Mesenteric fat pad (tissue), 1 donor: Measurements from ENCODE around the gene ARHGAP6. TPM values are rescaled to one million over a fixed set of nuclear protein-coding genes. Genes with fewer than 3 reads are reported as not detected.
"Not testable (repeated sequence)": the region's sequence is repeated elsewhere in the genome, so short reads cannot be mapped to it uniquely, and the experiment has no call there.

Experiments used
- DNase-seq: peaks from one replicate; pipeline ENCODE4 v3.0.0-alpha.2; 2020; ENCODE audit warnings: low spot score
- total RNA-seq: library from RNA; stranded (reverse); fragmentation: NEBNext Ultra II Directional; extraction: Animal tissue kit (Norgen Biotek cat#: 25700); gene quantifications from one replicate; pipeline ENCODE4 v1.2.1, GENCODE V29; 2021
- donor health status: DM: yes; HTN: yes; CAD: no.

ARHGAP6 gene
- total RNA-seq, 1 donor from 2014 or later = 9.5 TPM

DNA sequence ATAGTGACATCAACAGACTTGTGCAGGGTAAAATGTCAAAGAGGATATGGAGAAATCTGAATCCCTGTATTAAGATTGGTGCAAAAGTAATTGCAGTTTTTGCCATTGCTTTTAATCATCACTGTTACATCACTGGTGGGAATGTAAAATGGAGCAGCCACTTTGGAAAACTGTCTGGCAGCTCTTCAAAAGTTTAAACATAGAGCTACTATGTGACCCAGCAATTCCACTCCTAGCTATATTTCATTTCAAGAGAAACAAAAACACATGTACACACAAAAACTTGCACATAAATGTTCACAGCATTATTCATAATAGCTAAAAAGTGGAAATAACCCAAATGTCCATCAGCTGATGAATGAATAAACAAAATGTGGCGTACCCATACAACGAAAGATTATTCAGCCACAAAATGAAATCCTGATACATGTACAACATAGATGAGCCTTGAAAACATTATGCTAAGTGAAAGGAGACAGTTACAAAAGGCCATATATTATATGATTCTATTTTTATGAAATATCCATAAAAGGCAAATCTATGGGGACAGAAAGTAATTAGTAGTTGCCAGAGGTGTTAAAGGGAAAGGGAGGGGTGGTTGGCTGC is 266.1 kb downstream of the ARHGAP6 start:
- DNase-seq = no peak

DNA sequence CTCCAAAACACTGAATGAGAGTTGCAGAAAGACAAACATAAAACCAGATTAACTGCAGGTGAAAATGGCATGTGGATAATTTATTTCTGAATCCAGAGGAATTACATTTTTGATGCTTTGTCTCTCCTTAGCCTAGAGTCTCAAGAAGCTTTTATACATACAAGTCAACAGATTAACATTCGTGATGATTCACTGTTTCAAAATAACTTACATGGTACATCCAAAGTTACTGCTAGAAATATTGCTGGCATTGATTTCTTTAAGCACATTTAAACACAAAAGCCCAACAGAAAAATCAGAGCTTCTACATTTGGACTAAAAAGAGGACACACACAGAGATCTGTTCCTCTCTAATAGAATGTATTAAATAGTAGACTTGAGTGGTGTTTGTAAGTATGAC is 266.9 kb downstream of the ARHGAP6 start:
- DNase-seq = no peak

DNA sequence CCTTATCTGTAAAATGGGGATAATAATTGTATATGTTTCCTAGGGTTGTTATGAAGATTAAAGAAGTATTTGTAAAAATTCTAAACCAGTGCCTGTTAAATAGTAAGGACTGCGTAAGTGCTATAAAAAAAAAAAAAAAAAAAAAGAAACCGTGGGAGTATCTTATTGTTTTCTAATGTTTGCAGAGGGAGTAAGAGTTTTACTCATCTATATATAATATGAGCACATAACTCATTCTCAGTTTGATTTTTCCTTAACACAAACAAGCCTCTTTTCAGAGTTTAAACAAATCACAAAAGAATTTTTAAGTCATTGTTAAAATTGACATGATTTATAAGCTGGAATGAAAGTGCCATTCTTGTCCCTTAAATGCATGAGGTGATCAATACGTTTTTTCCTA is 267.6 kb downstream of the ARHGAP6 start:
- no peak for DNase-seq

- no peak for DNase-seq
Observed at GRCh38 chrX:11397680-11398079, 268.0 kb downstream of the ARHGAP6 start.

GRCh38 chrX:11395859-11396258 is 269.9 kb downstream of the ARHGAP6 start:
- no peak for DNase-seq

DNA sequence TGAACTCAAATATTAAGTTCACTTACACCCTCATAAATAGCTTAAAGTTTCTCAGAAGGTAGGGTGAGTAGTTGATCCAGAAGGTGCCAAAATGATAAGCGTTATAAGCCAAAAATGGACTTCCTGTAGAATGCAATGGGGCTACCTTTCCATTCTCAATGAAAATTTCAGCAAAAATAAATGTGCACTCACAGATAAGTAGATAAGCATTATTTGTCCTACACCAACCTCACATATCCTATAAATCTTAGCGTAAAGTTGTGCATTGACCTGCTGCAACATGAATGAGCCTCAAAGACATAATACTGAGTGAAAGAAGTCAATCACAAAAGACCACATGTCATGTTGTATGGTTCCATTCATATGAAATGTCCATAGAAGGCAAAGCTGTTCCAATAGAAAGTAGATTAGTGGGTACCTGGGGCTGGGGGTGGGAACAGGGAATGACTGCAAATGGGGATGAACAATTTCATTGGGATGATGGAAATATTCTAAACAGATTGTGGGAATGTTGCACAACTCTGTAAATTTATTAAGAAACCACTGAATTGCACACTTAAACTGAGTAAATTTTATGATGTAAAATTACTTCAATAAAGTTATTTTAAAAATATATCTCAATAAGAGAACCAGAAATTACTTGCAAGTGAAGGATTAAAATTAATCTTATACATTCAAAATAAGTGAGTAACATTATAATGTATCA is 271.6 kb downstream of the ARHGAP6 start:
- no peak for DNase-seq

DNA sequence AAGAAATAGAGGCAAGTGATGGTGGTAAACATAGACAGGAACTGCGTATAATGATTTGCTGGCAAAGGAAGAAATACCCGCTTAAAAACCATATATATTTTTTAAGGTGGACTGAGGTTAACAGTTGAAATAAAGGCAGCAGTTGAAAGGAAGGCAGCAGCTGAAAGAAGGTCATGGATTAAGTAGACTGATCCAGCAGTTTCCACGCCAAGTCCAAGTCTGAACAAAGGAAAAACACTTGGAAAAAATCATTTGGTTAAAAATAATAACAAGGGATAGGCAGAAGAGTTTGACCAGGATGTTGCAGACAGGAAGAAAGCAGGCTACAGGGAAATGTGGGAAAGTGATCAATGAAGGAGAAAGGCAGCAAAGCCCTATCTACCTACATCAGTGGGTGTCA is 278.9 kb downstream of the ARHGAP6 start:
- no peak for DNase-seq

- DNase-seq = no peak
Observed at GRCh38 chrX:11386001-11386523, 279.7 kb downstream of the ARHGAP6 start.

- DNase-seq = no peak
Observed at GRCh38 chrX:11382930-11383329, 282.8 kb downstream of the ARHGAP6 start.

DNA sequence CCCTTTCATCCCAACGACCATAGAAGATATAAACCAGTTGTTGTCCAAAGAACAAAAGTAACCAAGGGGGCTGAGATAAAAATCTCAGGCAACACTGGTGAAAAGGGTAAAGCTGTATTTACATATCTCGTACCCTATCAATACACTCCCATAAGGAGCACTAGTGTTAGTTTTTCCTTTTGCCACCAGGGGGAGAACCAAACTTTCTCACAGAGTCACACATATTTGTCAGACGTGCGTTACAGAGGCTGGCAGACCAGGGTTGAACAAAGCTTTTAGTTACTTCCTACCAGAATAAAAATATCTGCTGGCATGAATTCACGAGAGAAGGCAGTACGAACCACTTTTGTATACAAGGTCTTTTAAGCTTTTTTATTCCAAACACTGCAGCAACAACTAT is 284.3 kb downstream of the ARHGAP6 start:
- no peak for DNase-seq

DNA sequence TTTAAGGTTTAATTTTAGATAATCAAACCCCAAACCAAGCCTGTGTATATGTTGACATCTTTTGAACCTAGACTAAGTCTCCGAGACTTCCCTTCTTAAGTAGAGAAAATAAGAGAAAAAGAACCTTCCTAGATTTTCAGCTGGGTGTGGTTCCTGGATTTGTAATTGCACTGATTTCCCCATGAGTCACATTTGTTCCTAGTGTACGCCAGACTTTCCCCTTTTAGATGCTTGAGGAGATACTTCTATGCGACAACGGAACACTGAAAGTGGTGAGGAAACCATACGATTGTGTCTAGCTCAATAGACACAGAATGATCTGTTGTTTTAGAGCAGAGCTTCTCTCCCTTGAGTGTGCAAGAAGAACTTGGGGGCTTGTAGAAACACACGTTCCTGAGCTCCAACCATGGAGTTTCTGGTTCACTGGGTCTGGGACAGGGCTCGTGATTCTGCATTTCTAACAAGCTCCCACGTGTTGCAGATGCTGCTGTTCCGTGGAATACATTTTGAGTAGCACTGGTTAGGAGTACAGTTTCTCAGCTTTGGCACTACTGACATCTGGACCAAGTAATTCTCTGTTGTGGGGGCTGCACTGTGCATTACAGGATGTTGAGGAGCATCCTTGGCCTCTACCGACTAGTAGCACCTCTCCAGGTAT is 285.4 kb downstream of the ARHGAP6 start:
- no peak for DNase-seq

DNA sequence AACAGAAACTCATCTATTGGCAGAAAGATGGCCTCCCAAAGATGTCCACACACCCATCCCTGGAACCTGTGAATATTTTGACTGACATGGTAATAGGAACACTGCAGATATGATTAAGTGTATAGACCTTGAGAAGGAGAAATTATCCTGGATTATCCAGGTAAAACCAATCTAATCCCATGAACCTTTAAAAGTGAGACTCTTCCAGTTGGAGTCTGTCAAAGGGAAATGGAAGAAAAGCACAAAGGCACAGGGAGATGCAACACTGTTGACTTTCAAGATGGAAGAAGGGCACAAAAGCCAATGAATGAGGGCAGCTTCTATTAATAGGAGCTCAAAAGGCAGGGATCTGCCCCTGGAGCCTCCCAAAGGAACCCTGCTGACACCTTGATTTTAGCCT is 289.6 kb downstream of the ARHGAP6 start:
- DNase-seq = no peak

- no peak for DNase-seq
Observed at GRCh38 chrX:11375614-11376119, 290.1 kb downstream of the ARHGAP6 start.

- DNase-seq = no peak
Observed at GRCh38 chrX:11374570-11374969, 291.1 kb downstream of the ARHGAP6 start.

DNA sequence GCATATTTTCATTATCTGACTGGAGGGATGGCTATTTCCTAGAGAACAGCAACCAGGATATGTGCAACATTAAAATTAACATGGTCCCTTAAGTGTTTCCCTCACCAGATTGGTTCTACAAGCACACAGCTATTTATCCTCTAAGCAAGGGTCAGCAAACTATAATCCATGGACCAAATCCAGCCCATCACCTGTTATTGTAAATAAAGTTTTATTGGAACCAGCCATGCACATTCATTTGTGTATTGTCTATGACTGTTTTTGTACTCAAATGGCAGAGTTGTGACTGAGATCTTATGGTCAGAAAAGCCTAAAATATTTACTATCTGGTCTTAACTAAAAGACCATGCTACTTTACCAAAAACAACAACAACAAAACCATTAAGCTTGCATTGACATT is 294.6 kb downstream of the ARHGAP6 start:
- DNase-seq = no peak

- no peak for DNase-seq
Observed at GRCh38 chrX:11367609-11368430, 297.9 kb downstream of the ARHGAP6 start.

DNA sequence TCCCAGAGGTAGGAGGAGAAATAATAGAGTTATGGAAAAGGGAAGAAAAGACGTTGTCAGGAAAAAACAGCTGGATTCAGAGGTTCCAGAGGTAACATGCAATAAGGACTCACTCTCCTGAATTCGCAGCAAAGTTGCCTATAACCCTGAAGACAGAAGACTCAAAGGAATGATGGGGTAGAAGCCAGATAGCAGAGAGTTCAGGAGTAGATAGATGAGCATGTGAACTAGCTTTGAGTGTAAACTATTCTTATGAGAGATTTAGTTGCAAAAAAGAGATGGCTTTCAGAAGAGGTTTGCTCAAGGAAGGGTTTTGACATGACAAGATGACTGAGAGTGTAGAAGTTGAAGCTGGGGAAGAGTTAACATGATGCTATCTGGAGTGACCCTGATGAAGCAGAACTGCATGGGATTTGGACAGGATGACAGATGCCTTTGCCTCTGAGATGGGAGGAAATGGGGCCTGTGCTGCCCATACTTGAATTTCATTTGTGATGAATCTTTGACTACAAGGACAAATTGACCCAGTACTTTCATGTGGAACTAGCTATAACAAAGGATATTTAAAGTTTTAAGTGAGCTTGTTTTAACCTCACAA is 298.6 kb downstream of the ARHGAP6 start:
- no peak for DNase-seq

GRCh38 chrX:11365426-11365825 is 300.3 kb downstream of the ARHGAP6 start:
- DNase-seq = no peak

DNA sequence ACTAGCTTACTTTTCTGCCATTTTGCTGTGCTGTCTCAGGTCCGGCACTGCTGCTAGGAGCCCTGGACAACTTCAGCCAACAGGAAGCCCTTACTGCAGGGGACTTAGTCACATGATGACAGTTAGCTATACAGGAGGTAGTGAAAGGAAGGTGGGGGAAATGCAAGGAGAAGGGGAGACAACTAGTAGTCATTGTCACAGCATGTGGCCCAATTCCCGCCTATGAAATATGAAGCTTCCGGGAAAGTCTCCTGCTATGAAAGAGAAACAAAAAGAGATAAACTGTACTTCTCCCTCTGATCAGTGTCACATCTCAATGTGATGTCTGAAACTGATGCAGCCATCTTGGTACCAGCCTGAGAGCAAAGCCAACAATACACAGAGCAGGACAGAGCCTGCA is 300.9 kb downstream of the ARHGAP6 start:
- DNase-seq = no peak

DNA sequence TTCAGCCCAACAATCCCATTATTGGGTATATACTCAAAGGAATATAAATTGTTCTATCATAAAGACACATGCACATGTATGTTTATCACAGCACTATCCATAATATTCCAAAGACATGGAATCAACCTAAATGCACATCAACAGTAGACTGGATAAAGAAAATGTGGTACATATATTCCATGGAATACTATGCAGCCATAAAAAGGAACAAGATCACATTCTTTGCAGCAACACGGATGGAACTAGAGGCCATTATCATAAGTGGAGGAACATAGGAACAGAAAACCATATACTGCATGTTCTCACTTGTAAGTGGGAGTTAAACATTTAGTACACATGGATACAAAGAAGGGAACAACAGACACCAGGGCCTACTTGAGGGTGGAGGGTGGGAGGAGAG is 301.9 kb downstream of the ARHGAP6 start:
- DNase-seq = not testable (repeated sequence)

DNA sequence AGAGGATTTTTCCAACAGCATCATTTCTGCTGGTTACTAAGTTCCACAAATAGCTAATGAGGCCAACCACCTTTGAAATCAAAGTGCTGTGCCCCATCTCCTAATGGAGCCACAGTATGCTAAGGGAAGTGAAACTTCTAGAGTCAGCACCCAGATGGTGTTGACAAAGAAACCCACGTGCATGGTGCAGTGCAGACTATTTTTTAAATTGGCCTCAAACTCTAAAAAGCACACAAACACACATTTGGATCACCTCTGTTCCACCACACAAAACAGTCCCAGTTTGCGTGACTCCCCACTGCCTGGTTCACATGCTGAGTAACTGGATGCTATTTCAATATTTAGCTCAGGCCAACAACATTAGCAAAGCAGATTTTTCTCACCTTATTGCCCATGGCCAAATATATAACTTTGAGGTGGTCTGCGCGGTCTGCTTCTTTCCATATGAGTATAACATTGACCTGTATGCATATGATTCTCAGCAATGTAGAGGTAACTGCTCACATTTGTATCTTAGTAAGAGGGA is 302.6 kb downstream of the ARHGAP6 start:
- no peak for DNase-seq
